Chondrocyte (in vitro differentiated cells): ENCODE data around the gene TGFBR3. TPM values are rescaled to one million over a fixed set of nuclear protein-coding genes. Genes with fewer than 3 reads are reported as not detected.

Experiments
- DNase-seq: peaks from one replicate; pipeline ENCODE4 v3.0.0; 2021; ENCODE audit warnings: mixed read lengths, low spot score
- H3K27ac Mint-ChIP-seq: one replicate; pipeline ENCODE4 v1.8.0; 2021; ENCODE audit warnings: mild to moderate bottlenecking, moderate library complexity, mixed read lengths; ENCODE audit not compliant: unreplicated experiment
- H3K27me3 Mint-ChIP-seq: 2 replicates; pipeline ENCODE4 v1.8.0; 2021; ENCODE audit warnings: low read depth, mixed read lengths
- H3K36me3 Mint-ChIP-seq: 2 replicates; pipeline ENCODE4 v1.8.0; 2021; ENCODE audit warnings: low read depth, mixed read lengths
- H3K4me1 Mint-ChIP-seq: 2 replicates; pipeline ENCODE4 v1.8.0; 2021; ENCODE audit warnings: low read depth, mild to moderate bottlenecking, mixed read lengths
- H3K4me3 Mint-ChIP-seq: one replicate; pipeline ENCODE4 v1.8.0; 2021; ENCODE audit warnings: mild to moderate bottlenecking, moderate library complexity, mixed read lengths; ENCODE audit not compliant: unreplicated experiment
- H3K9me3 Mint-ChIP-seq: 2 replicates; pipeline ENCODE4 v1.8.0; 2021; ENCODE audit warnings: low read depth, mixed read lengths
- total RNA-seq: library from RNA; stranded (reverse); gene quantifications from 3 replicates; pipeline ENCODE4 v1.2.1, GENCODE V29; 2021
- TF ChIP-seq, protein P1 (sequence below): fragments of 200-600 bp; sonication (generic); IDR thresholded peaks from 2 replicates; pipeline ENCODE4 v1.5.0; 2021; ENCODE audit warnings: antibody characterized with exemption, mild to moderate bottlenecking, moderate library complexity

The TGFBR3 gene
- total RNA-seq, 1 donor from 2014 or later, result 1.4 TPM

DNA sequence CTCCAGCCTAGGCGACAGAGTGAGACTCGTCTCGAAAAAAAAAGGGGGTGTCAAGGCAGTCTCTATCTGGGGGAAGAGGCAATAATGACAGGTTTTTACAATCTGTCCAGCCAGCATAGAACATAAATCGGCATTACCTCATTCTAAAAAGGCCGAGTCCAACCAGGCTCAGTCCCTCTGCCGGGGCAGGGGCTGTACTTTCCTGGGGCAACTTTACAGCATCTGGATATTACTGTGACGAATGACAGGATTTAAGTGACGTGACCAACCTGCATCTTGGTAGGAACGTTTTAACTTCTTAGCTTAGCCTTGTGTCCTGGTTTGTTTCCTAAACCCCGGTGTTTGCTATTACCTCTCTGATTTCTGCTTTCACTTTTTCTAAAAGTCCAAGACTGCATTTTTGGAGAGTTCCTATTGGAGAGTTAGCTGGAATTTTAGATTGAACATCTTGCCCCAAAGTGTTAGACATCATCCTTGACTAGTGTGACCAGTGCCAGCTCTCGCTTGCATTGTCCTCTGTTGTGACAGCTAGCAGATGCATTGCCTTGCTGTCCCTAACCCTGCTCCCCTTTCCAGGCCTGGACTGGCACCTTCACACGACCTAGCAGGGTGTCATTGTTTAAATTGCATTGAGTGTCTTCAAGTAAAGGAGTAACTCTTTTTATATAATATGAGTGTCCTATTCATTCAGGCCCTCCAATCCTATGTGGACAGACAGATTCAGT is 96.5 kb downstream of the TGFBR3 start:
- TF ChIP-seq, protein P1, sequence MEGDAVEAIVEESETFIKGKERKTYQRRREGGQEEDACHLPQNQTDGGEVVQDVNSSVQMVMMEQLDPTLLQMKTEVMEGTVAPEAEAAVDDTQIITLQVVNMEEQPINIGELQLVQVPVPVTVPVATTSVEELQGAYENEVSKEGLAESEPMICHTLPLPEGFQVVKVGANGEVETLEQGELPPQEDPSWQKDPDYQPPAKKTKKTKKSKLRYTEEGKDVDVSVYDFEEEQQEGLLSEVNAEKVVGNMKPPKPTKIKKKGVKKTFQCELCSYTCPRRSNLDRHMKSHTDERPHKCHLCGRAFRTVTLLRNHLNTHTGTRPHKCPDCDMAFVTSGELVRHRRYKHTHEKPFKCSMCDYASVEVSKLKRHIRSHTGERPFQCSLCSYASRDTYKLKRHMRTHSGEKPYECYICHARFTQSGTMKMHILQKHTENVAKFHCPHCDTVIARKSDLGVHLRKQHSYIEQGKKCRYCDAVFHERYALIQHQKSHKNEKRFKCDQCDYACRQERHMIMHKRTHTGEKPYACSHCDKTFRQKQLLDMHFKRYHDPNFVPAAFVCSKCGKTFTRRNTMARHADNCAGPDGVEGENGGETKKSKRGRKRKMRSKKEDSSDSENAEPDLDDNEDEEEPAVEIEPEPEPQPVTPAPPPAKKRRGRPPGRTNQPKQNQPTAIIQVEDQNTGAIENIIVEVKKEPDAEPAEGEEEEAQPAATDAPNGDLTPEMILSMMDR, result no peak
- Mint-ChIP-seq H3K4me3 (no peak overlapping the region), H3K27me3 (peaks cover 4% of the 10 kb centered on the region), H3K36me3 (no peaks in the 10 kb centered on the region), H3K9me3 (no peaks in the 10 kb centered on the region), H3K27ac (no peak overlapping the region), H3K4me1 (peaks cover 6% of the 10 kb centered on the region)
- DNase-seq, result no peak

DNA sequence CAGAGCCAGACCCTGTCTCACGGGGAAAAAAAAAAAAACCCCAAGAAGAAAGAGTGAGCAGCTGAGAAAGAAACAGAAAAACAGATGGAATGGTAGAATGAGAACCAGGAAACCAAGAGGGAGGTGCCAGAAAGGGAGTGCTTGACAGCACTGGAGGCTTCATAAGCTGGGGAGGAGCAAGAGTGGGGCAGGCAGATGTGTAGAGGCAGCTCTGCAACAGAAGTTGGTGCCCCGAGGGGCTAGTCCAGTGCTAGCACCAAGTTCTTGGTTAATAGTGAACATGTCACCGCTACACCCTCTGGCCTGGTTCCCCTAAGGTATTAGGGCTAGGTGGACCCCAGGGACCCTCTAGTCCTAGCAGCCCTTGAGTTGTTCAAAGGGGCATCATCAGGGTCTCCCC is 98.0 kb downstream of the TGFBR3 start:
- Mint-ChIP-seq H3K27ac (no peak overlapping the region), H3K36me3 (no peaks in the 10 kb centered on the region), H3K4me1 (peaks cover 14% of the 10 kb centered on the region), H3K27me3 (peaks cover 4% of the 10 kb centered on the region), H3K9me3 (no peaks in the 10 kb centered on the region), H3K4me3 (no peak overlapping the region)
- TF ChIP-seq, protein P1, result no peak
- DNase-seq, result no peak

DNA sequence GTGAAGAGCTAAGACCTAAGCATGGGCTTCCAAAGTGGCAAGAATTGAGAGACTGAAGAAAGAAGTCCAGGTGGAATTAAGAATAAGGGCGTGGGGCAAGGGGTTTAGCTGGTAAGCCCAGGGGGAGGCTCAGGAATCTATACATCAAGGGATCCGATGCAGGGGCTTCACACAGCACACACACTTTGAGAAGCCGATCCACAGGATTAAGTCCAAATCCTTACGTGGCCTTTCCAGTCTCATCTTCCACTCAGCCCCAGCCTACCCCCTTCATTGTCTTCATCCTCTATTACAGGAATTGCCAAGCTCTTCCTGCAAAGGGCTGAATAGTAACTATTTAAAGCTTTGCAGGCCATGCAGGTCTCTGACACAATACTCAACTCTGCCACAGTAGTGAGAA is 101.3 kb downstream of the TGFBR3 start:
- TF ChIP-seq, protein P1, result no peak
- no peaks in the 10 kb centered on the region for H3K9me3 Mint-ChIP-seq
- no peaks in the 10 kb centered on the region for H3K27me3 Mint-ChIP-seq
- H3K36me3 Mint-ChIP-seq, result no peaks in the 10 kb centered on the region
- no peak overlapping the region for H3K4me3 Mint-ChIP-seq
- H3K4me1 Mint-ChIP-seq, result peaks cover 29% of the 10 kb centered on the region
- H3K27ac Mint-ChIP-seq, result no peak overlapping the region
- no peak for DNase-seq

DNA sequence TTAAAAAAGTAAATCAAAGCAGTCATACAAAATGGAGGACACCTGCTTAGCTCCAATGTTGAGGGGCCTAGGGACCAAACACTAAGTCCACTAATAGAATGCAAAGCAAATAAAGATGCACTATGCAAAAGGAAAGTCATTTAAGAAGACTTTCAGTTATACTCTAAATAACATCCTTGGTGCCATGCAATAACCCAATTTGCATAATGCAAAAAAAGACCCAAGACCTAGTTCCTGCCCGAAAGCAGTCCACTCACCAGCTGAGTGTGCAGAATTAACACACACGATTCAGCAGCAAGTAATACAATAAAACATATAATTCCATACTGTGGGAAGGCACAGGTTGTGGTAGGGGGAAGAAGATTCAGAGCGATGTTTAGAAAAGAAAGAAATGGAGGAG is 101.8 kb downstream of the TGFBR3 start:
- no peaks in the 10 kb centered on the region for H3K9me3 Mint-ChIP-seq
- TF ChIP-seq, protein P1, result no peak
- H3K27ac Mint-ChIP-seq, result no peak overlapping the region
- no peak overlapping the region for H3K4me3 Mint-ChIP-seq
- H3K36me3 Mint-ChIP-seq, result no peaks in the 10 kb centered on the region
- peaks cover 29% of the 10 kb centered on the region for H3K4me1 Mint-ChIP-seq
- DNase-seq, result no peak
- H3K27me3 Mint-ChIP-seq, result no peaks in the 10 kb centered on the region

DNA sequence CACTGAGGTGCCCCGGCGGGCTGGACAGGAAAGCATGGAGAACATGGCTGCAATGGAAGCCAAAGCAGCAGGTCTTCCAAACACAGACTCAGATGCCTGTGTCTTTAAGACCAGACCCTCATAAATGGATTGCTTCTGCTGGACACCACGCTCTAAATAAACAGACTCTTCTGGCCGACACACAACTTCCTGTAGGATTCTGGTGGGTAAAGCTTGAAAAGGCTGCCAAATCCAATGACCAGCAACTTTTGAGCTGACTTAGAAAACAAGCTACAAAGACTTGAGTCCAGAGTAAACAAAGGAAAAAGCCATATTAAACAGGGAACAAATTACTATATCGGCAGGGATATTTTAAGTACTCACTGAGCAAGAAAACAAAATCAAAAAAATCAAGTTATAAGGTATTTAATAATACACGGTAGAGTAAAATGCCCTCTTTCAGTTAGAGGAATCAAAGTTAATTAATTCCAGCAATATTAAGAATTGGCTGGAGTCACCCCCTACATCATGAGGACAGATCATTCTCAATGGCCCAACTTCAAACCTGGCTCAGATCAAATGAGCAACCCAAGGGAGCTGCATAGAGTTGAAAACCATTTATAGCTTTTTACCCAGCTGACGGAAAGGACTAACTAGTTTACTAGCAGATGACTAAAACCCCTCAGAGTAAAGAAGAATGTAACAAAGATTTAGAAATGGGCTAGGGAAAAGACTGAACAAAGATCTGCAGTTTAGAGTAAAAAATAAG is 102.4 kb downstream of the TGFBR3 start:
- peaks cover 29% of the 10 kb centered on the region for H3K4me1 Mint-ChIP-seq
- H3K36me3 Mint-ChIP-seq, result no peaks in the 10 kb centered on the region
- no peak overlapping the region for H3K27ac Mint-ChIP-seq
- no peak overlapping the region for H3K4me3 Mint-ChIP-seq
- no peaks in the 10 kb centered on the region for H3K27me3 Mint-ChIP-seq
- H3K9me3 Mint-ChIP-seq, result no peaks in the 10 kb centered on the region
- TF ChIP-seq, protein P1, result no peak
- no peak for DNase-seq
